HUES6 (cell line): ENCODE measurements around the gene MATCAP1.

ENCODE experiments used
- H3K27ac ChIP-seq: 2 replicates; pipeline ENCODE4 v1.7.0; 2013; ENCODE audit warnings: low read depth, mild to moderate bottlenecking, low read length, inconsistent platforms
- H3K27me3 ChIP-seq: 2 replicates; pipeline ENCODE4 v1.6.1; 2013; ENCODE audit warnings: low read length; ENCODE audit not compliant: control insufficient read depth, insufficient read depth
- H3K36me3 ChIP-seq: 2 replicates; pipeline ENCODE4 v1.6.1; 2013; ENCODE audit warnings: low read length; ENCODE audit not compliant: control insufficient read depth, insufficient read depth
- H3K4me1 ChIP-seq: 2 replicates; pipeline ENCODE4 v1.6.1; 2013; ENCODE audit warnings: low read length; ENCODE audit not compliant: control insufficient read depth, insufficient read depth
- H3K4me3 ChIP-seq: 2 replicates; pipeline ENCODE4 v1.5.1; 2013; ENCODE audit warnings: low read depth, low read length
- H3K9ac ChIP-seq: one replicate; pipeline ENCODE4 v1.6.1; 2013; ENCODE audit warnings: mild to moderate bottlenecking, low read length
- H3K9me3 ChIP-seq: 2 replicates; pipeline ENCODE4 v1.6.1; 2013; ENCODE audit warnings: low read depth, low read length; ENCODE audit not compliant: control insufficient read depth, insufficient read depth

Gene MATCAP1

GRCh38 chr16:67188798-67189197 is 5.0 kb upstream of the MATCAP1 start:
- Histone ChIP-seq H3K27ac (no peak overlapping the region), H3K27me3 (peaks cover 28% of the 10 kb centered on the region), H3K4me3 (no peak overlapping the region), H3K4me1 (peaks cover 28% of the 10 kb centered on the region; the same call in 1 of the 2 replicates), H3K9ac (no peak overlapping the region), H3K9me3 (no peaks in the 10 kb centered on the region), H3K36me3 (peaks cover 6% of the 10 kb centered on the region)

DNA sequence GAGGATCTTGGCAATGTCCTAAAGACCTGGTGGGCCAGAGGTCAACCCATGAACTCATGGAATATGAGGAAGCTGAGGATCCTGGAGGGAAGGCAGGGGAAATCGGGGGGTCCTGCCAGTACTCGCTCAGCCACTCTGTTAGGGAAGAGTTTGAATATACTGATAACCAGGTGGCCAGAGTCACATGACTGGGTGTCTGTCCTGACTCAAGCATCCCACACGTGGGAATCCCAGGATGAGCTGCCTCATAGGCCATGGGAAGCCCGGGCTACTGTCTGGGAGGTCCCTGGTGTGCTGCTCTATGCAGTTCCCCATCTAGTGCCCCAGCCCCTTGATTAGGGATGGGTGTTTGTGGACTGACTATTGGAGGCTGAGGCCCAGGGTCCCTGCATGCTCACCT is 4.6 kb upstream of the MATCAP1 start:
- Histone ChIP-seq H3K27me3 (peaks cover 28% of the 10 kb centered on the region), H3K36me3 (peaks cover under 1% of the 10 kb centered on the region; the same call in 1 of the 2 replicates), H3K27ac (no peak overlapping the region), H3K4me3 (no peak overlapping the region), H3K9ac (no peak overlapping the region), H3K4me1 (peaks cover 28% of the 10 kb centered on the region; the same call in 1 of the 2 replicates), H3K9me3 (no peaks in the 10 kb centered on the region)

GRCh38 chr16:67187175-67187890 is 3.6 kb upstream of the MATCAP1 start:
- Histone ChIP-seq H3K27ac (no peak overlapping the region), H3K36me3 (no peaks in the 10 kb centered on the region), H3K27me3 (peaks cover 28% of the 10 kb centered on the region), H3K9me3 (no peaks in the 10 kb centered on the region), H3K4me1 (peaks cover 28% of the 10 kb centered on the region; the same call in 1 of the 2 replicates), H3K9ac (no peak overlapping the region), H3K4me3 (no peak overlapping the region)

DNA sequence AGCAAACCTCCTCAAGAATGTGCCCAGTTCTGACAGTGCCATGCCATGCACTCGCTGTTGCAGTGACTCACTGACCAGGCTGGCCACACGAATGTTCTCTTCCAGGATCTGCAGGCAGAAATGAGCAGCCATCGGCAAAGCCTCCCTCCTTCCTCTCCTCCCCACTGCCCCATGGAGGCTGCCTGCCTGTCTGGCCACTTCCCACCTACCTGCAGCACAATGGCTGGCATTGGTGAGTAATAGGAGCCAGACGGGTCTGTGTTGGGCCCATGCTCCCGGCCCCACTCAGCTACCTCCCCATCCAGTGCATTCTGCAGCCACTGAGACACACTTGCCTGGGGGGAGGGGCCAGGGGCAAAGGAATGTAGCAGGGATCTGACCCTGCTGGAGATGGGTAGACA is 2.8 kb upstream of the MATCAP1 start:
- no peak overlapping the region for H3K27ac ChIP-seq
- no peaks in the 10 kb centered on the region for H3K9me3 ChIP-seq
- no peak overlapping the region for H3K9ac ChIP-seq
- peaks cover 28% of the 10 kb centered on the region; the same call in 1 of the 2 replicates for H3K4me1 ChIP-seq
- H3K4me3 ChIP-seq: no peak overlapping the region
- H3K36me3 ChIP-seq: no peaks in the 10 kb centered on the region
- H3K27me3 ChIP-seq: peaks cover 28% of the 10 kb centered on the region

GRCh38 chr16:67185651-67186134 is 1.9 kb upstream of the MATCAP1 start:
- Histone ChIP-seq H3K27me3 (peaks cover 28% of the 10 kb centered on the region), H3K9me3 (no peaks in the 10 kb centered on the region), H3K27ac (no peak overlapping the region), H3K9ac (no peak overlapping the region), H3K4me3 (no peak overlapping the region), H3K36me3 (no peaks in the 10 kb centered on the region), H3K4me1 (peaks cover 28% of the 10 kb centered on the region; the same call in 1 of the 2 replicates)

DNA sequence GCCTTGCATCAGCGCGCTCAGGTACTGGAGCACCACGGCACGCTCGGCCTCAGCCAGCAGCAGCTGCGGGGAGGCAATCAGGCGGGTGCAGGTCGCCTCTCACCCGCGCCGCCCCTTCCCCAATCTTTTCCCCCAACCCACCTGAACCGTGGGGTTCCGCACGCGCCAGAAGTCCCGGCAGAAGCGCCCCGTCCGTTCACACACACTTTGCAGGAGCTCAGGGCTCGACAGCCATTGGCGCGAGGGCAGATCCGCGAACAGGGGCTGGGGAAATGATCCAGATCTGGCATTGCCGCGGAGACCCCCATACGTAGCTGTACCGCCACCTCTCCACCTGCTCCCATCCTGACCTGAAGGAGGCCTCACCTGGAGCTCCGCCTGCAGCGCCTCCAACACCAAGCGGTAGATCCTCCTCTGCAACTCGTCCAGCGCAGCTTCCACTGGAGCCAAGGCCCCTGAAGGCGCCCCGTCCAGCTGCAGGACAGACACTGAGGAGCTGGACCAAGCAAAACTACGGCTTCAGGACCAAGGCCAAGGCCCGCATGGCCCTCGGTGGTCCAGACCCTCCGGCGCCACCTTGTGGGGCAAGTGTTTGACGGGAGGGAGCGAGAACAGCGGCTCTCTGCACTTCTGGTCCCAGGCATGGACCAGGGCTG is 1.4 kb upstream of the MATCAP1 start:
- H3K9ac ChIP-seq: no peak overlapping the region
- no peak overlapping the region for H3K27ac ChIP-seq
- H3K36me3 ChIP-seq: no peaks in the 10 kb centered on the region
- H3K4me3 ChIP-seq: peak overlapping the region; percentile 84
- no peaks in the 10 kb centered on the region for H3K9me3 ChIP-seq
- H3K4me1 ChIP-seq: peaks cover 28% of the 10 kb centered on the region; the same call in 1 of the 2 replicates
- peaks cover 28% of the 10 kb centered on the region for H3K27me3 ChIP-seq

GRCh38 chr16:67184453-67184994 is 761 bp upstream of the MATCAP1 start:
- peaks cover 28% of the 10 kb centered on the region; the same call in 1 of the 2 replicates for H3K4me1 ChIP-seq
- H3K27ac ChIP-seq: no peak overlapping the region
- H3K4me3 ChIP-seq: peak overlapping the region; percentile 84
- H3K36me3 ChIP-seq: no peaks in the 10 kb centered on the region
- H3K9me3 ChIP-seq: no peaks in the 10 kb centered on the region
- peak overlapping the region; percentile 30 for H3K9ac ChIP-seq
- peaks cover 28% of the 10 kb centered on the region for H3K27me3 ChIP-seq

DNA sequence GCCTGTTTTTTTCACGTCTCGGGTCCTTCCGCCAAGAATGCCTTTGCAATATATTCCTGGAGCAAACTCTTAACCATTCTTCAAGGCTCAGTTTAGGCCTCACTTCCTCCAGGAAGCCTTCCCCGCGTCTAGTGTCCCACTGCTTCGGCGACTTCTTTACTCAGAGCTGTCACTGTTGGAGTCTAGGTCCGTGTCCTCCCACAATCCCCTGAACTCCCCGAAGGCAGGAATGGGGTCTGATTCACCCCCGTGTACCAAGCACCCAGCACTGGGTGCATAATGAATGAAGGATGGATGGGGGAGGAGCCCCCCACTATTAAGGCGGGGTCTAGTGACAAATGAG is 508 bp downstream of the MATCAP1 start:
- peaks cover 39% of the 10 kb centered on the region for H3K27me3 ChIP-seq
- peak overlapping the region; percentile 1 for H3K9ac ChIP-seq
- no peaks in the 10 kb centered on the region for H3K9me3 ChIP-seq
- no peaks in the 10 kb centered on the region for H3K36me3 ChIP-seq
- no peak overlapping the region for H3K27ac ChIP-seq
- peak overlapping the region; percentile 84 for H3K4me3 ChIP-seq
- peaks cover 33% of the 10 kb centered on the region; the same call in 1 of the 2 replicates for H3K4me1 ChIP-seq

DNA sequence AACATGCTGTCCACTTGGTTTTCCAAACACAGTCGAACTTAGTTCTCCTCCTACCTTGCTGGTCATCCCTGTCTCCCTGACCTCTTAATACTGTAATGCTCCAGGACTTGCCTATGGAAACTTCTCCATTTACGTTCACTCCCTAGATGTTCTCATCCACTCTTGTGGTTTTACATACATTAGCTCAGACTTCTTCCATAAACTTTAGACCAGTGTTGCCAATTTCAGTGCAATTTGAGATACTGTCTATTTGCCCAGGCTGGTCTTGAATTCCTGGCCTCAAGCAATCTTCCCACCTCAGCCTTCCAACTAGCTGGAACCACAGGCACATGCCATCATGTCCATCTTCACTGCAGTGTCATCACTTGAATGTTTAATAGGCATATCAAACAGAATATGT is 1.5 kb downstream of the MATCAP1 start:
- no peak overlapping the region for H3K27ac ChIP-seq
- H3K4me3 ChIP-seq: 0 out of 2 replicates have a peak overlapping the region, but pooled peaks have one; percentile 84
- H3K4me1 ChIP-seq: peaks cover 37% of the 10 kb centered on the region
- H3K9me3 ChIP-seq: no peaks in the 10 kb centered on the region
- H3K9ac ChIP-seq: no peak overlapping the region
- no peaks in the 10 kb centered on the region for H3K36me3 ChIP-seq
- H3K27me3 ChIP-seq: peaks cover 47% of the 10 kb centered on the region

GRCh38 chr16:67181346-67181745 is 2.4 kb downstream of the MATCAP1 start:
- Histone ChIP-seq H3K4me3 (no peak overlapping the region), H3K27me3 (peaks cover 52% of the 10 kb centered on the region), H3K4me1 (peaks cover 28% of the 10 kb centered on the region), H3K36me3 (no peaks in the 10 kb centered on the region), H3K9ac (no peak overlapping the region), H3K27ac (no peak overlapping the region), H3K9me3 (no peaks in the 10 kb centered on the region)

DNA sequence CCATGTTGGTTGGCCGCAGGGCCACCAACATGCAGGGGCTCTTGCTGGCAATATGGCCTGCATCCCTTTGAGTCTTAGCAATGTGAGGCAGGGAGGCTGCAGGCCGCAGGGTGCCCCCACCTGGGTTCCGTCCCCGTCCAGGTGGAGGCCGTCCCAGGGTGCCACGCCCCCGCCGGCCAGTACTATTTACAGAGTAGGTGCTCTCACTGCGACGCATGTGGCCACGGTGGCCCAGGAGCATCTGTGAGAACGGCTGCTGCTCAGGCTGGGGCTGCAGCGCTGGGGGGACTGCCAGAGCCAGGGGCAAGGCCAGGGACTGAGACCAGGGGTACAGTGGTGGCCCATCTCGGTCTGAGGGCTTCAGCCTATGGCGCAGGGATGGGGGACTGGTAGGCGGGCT is 3.6 kb downstream of the MATCAP1 start:
- H3K27ac ChIP-seq: no peak overlapping the region
- H3K4me3 ChIP-seq: no peak overlapping the region
- peaks cover 23% of the 10 kb centered on the region for H3K4me1 ChIP-seq
- no peaks in the 10 kb centered on the region for H3K36me3 ChIP-seq
- no peak overlapping the region for H3K9ac ChIP-seq
- peaks cover 53% of the 10 kb centered on the region for H3K27me3 ChIP-seq
- no peaks in the 10 kb centered on the region for H3K9me3 ChIP-seq
